B cell (primary cell): ENCODE measurements around the gene KSR2. TPM values are rescaled to one million over a fixed set of nuclear protein-coding genes. Genes with fewer than 3 reads are reported as not detected.

Experiments
- ATAC-seq: fragments of 200-7000 bp; cut with Tn5 transposase; one replicate; pipeline ENCODE4 v1.10.0; 2021; ENCODE audit warnings: low read depth, mild to moderate bottlenecking, moderate number of reproducible peaks, moderate library complexity
- CTCF ChIA-PET: fragments of 350-600 bp; sonication (Branson Sonifier 250); formaldehyde crosslinking; loops from one replicate; lab custom pipeline; 2021; ENCODE audit warnings: antibody characterized with exemption, inconsistent platforms; lab: Charles Lee
- POLR2A ChIA-PET: fragments of 350-600 bp; sonication (Branson Sonifier 250); formaldehyde crosslinking; loops from one replicate; lab custom pipeline; 2021; ENCODE audit warnings: antibody characterized with exemption; lab: Charles Lee
- DNase-seq: peaks from one replicate; pipeline ENCODE4 v3.0.0; 2013
- H2AFZ ChIP-seq: 2 replicates; pipeline ENCODE4 v1.6.1; 2012; ENCODE audit warnings: mild to moderate bottlenecking, low read depth, low read length; ENCODE audit not compliant: insufficient read depth, poor library complexity, severe bottlenecking
- H3K27ac ChIP-seq, 2 donors: 1 replicate in 1 of 2; 2 replicates in 1 of 2; pipeline ENCODE4 v1.5.1; 2012 to 2013; ENCODE audit warnings: low read length in 2 of 2, mild to moderate bottlenecking in 2 of 2, moderate library complexity in 1 of 2
- H3K27me3 ChIP-seq, 4 experiments: fragments of 200-600 bp in 1 of 4; sonication (generic) in 1 of 4; replicated peaks in 1 of 4; 1 replicate in 2 of 4; 2 replicates in 2 of 4; pipeline versions ENCODE4 v1.6.1 to v1.7.0; 2013 to 2016; ENCODE audit warnings: low read length in 3 of 4, mild to moderate bottlenecking in 2 of 4, mixed read lengths in 1 of 4, moderate library complexity in 1 of 4; ENCODE audit not compliant: insufficient read depth in 4 of 4, control insufficient read depth in 3 of 4; ENCODE audit errors: control extremely low read depth in 1 of 4
- H3K36me3 ChIP-seq, 2 experiments: replicated peaks in 1 of 2; 1 replicate in 1 of 2; 2 replicates in 1 of 2; pipeline versions ENCODE4 v1.6.1 to v1.7.1; 2013; ENCODE audit warnings: low read length in 1 of 2; ENCODE audit not compliant: insufficient read depth in 2 of 2, control insufficient read depth in 1 of 2; ENCODE audit errors: control extremely low read depth in 1 of 2, extremely low read depth in 1 of 2
- H3K4me1 ChIP-seq, 2 donors: fragments of 200-600 bp in 1 of 2; sonication (generic) in 1 of 2; 1 replicate in 1 of 2; 2 replicates in 1 of 2; pipeline versions ENCODE4 v1.5.1 to v1.6.1; 2013 to 2017; ENCODE audit warnings: low read length in 2 of 2; ENCODE audit not compliant: control insufficient read depth in 2 of 2, insufficient read depth in 2 of 2
- H3K4me2 ChIP-seq: replicated peaks from 2 replicates; pipeline ENCODE3; 2012; ENCODE audit warnings: mild to moderate bottlenecking, low read depth, low read length; ENCODE audit not compliant: poor library complexity, severe bottlenecking
- H3K4me3 ChIP-seq, 5 experiments: fragments of 200-600 bp in 1 of 5; sonication (generic) in 1 of 5; 1 replicate in 3 of 5; 2 replicates in 2 of 5; pipeline versions ENCODE4 v1.5.1 to v1.7.0; 2011 to 2016; ENCODE audit warnings: low read length in 4 of 5, mild to moderate bottlenecking in 4 of 5, low read depth in 2 of 5, control low read depth in 1 of 5, moderate library complexity in 1 of 5; ENCODE audit not compliant: insufficient read depth in 1 of 5; ENCODE audit errors: control extremely low read depth in 1 of 5, extremely low read depth in 1 of 5
- H3K79me2 ChIP-seq: fragments of 200-600 bp; sonication (generic); one replicate; pipeline ENCODE4 v1.6.0; 2016; ENCODE audit warnings: low read length; ENCODE audit not compliant: control insufficient read depth, insufficient read depth
- H3K9ac ChIP-seq: fragments of 200-600 bp; sonication (generic); 2 replicates; pipeline ENCODE4 v1.6.1; 2017; ENCODE audit warnings: mild to moderate bottlenecking, low read length, moderate library complexity
- H3K9me3 ChIP-seq, 3 donors: one replicate each; pipeline versions ENCODE4 v1.6.1 to v1.7.1; 2013; ENCODE audit warnings: low read length in 2 of 3; ENCODE audit not compliant: control insufficient read depth in 2 of 3, insufficient read depth in 1 of 3; ENCODE audit errors: control extremely low read depth in 1 of 3
- H4K20me1 ChIP-seq: 2 replicates; pipeline ENCODE4 v1.6.0; 2012; ENCODE audit warnings: mild to moderate bottlenecking, low read length; ENCODE audit not compliant: insufficient read depth, control insufficient read depth, poor library complexity, severe bottlenecking
- H3K27ac Mint-ChIP-seq: one replicate; pipeline ENCODE4 v1.8.0; 2021; ENCODE audit warnings: mixed read lengths
- H3K27me3 Mint-ChIP-seq: one replicate; pipeline ENCODE4 v1.8.0; 2021; ENCODE audit warnings: mixed read lengths
- H3K4me1 Mint-ChIP-seq: one replicate; pipeline ENCODE4 v1.8.0; 2021; ENCODE audit warnings: mixed read lengths
- H3K4me3 Mint-ChIP-seq: one replicate; pipeline ENCODE4 v1.8.0; 2021; ENCODE audit warnings: mixed read lengths
- H3K9me3 Mint-ChIP-seq: one replicate; pipeline ENCODE4 v1.8.0; 2022; ENCODE audit warnings: mixed read lengths; ENCODE audit not compliant: insufficient read depth
- EZH2 ChIP-seq: IDR thresholded peaks from 2 replicates; pipeline ENCODE4 v1.6.1; 2012; ENCODE audit warnings: borderline replicate concordance, low read depth, mild to moderate bottlenecking, moderate library complexity, low read length; ENCODE audit not compliant: insufficient read depth, poor library complexity, severe bottlenecking
- WGBS: methylation state at CpG from one replicate; pipeline ENCODE4 v1.1.5; 2013; ENCODE audit warnings: missing lambda C conversion rate; ENCODE audit not compliant: insufficient coverage; 5-methylcytosine and 5-hydroxymethylcytosine counted together
- intact Hi-C: fragments of 100-400 bp; cut with micrococcal nuclease; formaldehyde crosslinking; loops from one replicate; pipeline ENCODE4 v1.10.0; 2022
- polyA plus RNA-seq: library from polyadenylated mRNA; depleted of rRNA; stranded (reverse); fragments of >200 nt; gene quantifications from 2 replicates; pipeline ENCODE4 v1.2.3, GENCODE V29; 2012
- total RNA-seq, 2 donors: library from RNA; stranded (reverse); fragments of 120-200 nt in 1 of 2; gene quantifications; 1 replicate in 1 of 2; 2 replicates in 1 of 2; pipeline versions ENCODE4 v1.2.3 to v1.2.4, GENCODE V29; 2013 to 2022
- TF ChIP-seq, protein P1 (sequence below): fragments of 200-600 bp; IDR thresholded peaks from one replicate; pipeline ENCODE4 v1.8.0; 2022; ENCODE audit warnings: antibody characterized with exemption, mild to moderate bottlenecking

KSR2 gene
- total and polyA plus RNA-seq, 2 donors (not counting 1 experiment from before 2014, with no cell fraction given) = not detected

DNA sequence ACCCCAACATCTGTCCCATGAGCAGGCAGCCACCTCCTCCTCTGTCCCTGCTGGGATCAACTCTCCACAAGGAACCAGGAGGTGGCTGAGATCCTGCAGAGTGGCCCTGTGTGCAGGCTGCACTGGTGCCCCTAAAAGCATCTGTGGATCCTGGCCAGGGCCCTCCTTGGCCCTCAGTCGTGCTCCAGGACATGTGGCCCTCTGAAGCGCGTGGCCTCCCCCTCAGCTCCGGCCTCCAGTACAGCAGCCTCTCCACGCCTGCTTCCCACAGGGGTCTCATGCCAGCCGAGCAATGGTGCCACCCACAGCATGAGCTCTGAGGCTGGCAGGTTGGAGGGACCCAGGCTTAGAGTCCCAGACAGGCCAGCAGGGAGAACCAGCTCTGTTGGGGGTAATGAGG lies 530.0 kb downstream of the KSR2 start:
- Mint-ChIP-seq H3K27ac (no peak overlapping the region), H3K4me3 (no peak overlapping the region), H3K27me3 (no peaks in the 10 kb centered on the region), H3K9me3 (no peaks in the 10 kb centered on the region), H3K4me1 (no peaks in the 10 kb centered on the region)
- no peak overlapping the region for H3K27ac ChIP-seq
- ChIA-PET CTCF (no interaction called here), POLR2A (no interaction called here)
- 81% methylated on average over 6 of the region's 6 CpGs for WGBS
- H3K36me3 ChIP-seq = no peaks in the 10 kb centered on the region
- ATAC-seq (no peak), DNase-seq (no peak)
- H4K20me1 ChIP-seq = no peaks in the 10 kb centered on the region
- no peaks in the 10 kb centered on the region for H3K27me3 ChIP-seq
- no peaks in the 10 kb centered on the region for H3K9me3 ChIP-seq
- TF ChIP-seq, protein P1, sequence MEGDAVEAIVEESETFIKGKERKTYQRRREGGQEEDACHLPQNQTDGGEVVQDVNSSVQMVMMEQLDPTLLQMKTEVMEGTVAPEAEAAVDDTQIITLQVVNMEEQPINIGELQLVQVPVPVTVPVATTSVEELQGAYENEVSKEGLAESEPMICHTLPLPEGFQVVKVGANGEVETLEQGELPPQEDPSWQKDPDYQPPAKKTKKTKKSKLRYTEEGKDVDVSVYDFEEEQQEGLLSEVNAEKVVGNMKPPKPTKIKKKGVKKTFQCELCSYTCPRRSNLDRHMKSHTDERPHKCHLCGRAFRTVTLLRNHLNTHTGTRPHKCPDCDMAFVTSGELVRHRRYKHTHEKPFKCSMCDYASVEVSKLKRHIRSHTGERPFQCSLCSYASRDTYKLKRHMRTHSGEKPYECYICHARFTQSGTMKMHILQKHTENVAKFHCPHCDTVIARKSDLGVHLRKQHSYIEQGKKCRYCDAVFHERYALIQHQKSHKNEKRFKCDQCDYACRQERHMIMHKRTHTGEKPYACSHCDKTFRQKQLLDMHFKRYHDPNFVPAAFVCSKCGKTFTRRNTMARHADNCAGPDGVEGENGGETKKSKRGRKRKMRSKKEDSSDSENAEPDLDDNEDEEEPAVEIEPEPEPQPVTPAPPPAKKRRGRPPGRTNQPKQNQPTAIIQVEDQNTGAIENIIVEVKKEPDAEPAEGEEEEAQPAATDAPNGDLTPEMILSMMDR = no peak
- no peak for TF ChIP-seq EZH2
- H3K4me3 ChIP-seq = no peak overlapping the region
- no peak overlapping the region for H3K9ac ChIP-seq
- intact Hi-C loops = no loop called here
- H2AFZ ChIP-seq = no peak overlapping the region
- H3K79me2 ChIP-seq = no peaks in the 10 kb centered on the region
- no peaks in the 10 kb centered on the region for H3K4me1 ChIP-seq
- H3K4me2 ChIP-seq = no peak overlapping the region

DNA sequence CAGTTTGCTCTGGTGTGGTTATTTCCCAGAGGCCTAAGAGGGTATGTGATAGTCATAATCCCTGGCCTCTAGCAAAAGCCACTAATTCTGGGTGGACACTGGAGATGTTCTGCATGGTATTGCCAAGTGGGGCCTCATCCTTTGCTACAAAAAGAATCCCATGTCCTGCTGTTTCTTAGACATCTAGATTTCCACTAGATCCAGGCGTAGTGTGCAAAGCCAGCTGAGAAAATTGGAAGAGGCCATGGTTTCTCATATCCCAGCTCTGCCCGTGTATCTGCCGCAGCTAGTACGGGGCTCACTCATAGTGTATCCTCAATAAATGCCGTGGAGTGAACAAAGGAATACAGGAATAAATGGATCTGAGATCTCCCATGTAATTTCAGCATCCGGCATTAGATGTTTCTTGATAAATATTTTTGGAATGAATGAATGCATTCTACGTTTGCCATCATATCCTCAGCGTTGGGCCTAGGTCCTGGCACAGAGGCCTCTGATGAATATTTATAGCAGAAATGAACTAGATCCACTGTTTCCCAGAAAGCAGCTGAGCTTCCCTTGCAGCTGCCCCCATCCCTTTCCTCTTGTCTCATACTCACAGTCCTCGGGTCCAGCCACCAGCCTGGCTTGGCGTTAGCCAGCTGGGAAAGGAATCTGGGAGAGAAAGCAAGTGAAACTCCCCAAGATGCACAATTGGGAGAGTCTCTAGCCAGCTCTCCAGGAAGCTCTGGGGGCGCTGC lies 531.1 kb downstream of the KSR2 start:
- ATAC-seq (no peak), DNase-seq (no peak)
- no peak overlapping the region for H2AFZ ChIP-seq
- CTCF ChIA-PET = interaction anchor here (1.0 kb wide), 1 partner anchor 11 kb away, joined by 3 read pairs; no protein-coding TSS in a partner anchor
- POLR2A ChIA-PET = no interaction called here
- no peak overlapping the region for H3K9ac ChIP-seq
- H3K36me3 ChIP-seq = no peaks in the 10 kb centered on the region
- no peak overlapping the region for H3K4me3 ChIP-seq
- no peaks in the 10 kb centered on the region for H3K4me1 ChIP-seq
- H3K4me3 Mint-ChIP-seq = no peak overlapping the region
- WGBS = 81% methylated on average over 11 of the region's 11 CpGs
- intact Hi-C loops = no loop called here
- TF ChIP-seq, protein P1 = no peak
- TF ChIP-seq EZH2 = no peak
- H4K20me1 ChIP-seq = no peaks in the 10 kb centered on the region
- H3K27me3 ChIP-seq = no peaks in the 10 kb centered on the region
- no peaks in the 10 kb centered on the region for H3K9me3 ChIP-seq
- no peak overlapping the region for H3K27ac Mint-ChIP-seq
- no peaks in the 10 kb centered on the region for H3K27me3 Mint-ChIP-seq
- H3K9me3 Mint-ChIP-seq = no peaks in the 10 kb centered on the region
- no peaks in the 10 kb centered on the region for H3K79me2 ChIP-seq
- no peaks in the 10 kb centered on the region for H3K4me1 Mint-ChIP-seq
- H3K27ac ChIP-seq = no peak overlapping the region
- no peak overlapping the region for H3K4me2 ChIP-seq
